RWPE2 (cell line): Measurements from ENCODE around the gene AGK.
A peak's percentile ranks its signal among the peaks of the same experiment; 100 is the strongest.

Experiments used
- ATAC-seq: fragments of 200-7000 bp; cut with Tn5 transposase; 3 replicates; pipeline ENCODE4 v1.9.1; 2021; ENCODE audit warnings: low read depth
- DNase-seq: peaks from one replicate; pipeline ENCODE4 v3.0.0-alpha.2; 2020; ENCODE audit warnings: low spot score
- H3K27ac ChIP-seq: fragments of 450-650 bp; 2 replicates; pipeline ENCODE4 v1.5.1; 2017; ENCODE audit warnings: mild to moderate bottlenecking; ENCODE audit not compliant: poor library complexity, severe bottlenecking
- H3K27me3 ChIP-seq: fragments of 250-450 bp; sonication (Bioruptor Pico); 2 replicates; pipeline ENCODE4 v1.5.1; 2021; ENCODE audit warnings: mild to moderate bottlenecking, moderate library complexity; ENCODE audit not compliant: insufficient read depth, poor library complexity, severe bottlenecking
- H3K36me3 ChIP-seq: fragments of 250-450 bp; sonication (Bioruptor Pico); 2 replicates; pipeline ENCODE4 v1.5.1; 2020; ENCODE audit warnings: low read depth, mild to moderate bottlenecking, moderate library complexity
- H3K4me1 ChIP-seq: fragments of 250-450 bp; sonication (Bioruptor Pico); 2 replicates; pipeline ENCODE4 v1.5.1; 2021; ENCODE audit warnings: mild to moderate bottlenecking, moderate library complexity; ENCODE audit not compliant: insufficient read depth, poor library complexity, severe bottlenecking
- H3K4me3 ChIP-seq: fragments of 250-450 bp; sonication (Bioruptor Pico); 2 replicates; pipeline ENCODE4 v1.5.1; 2021; ENCODE audit warnings: mild to moderate bottlenecking, moderate library complexity; ENCODE audit not compliant: severe bottlenecking
- H3K9me3 ChIP-seq: fragments of 250-450 bp; sonication (Bioruptor Pico); 2 replicates; pipeline ENCODE4 v1.5.1; 2021; ENCODE audit warnings: mild to moderate bottlenecking, moderate library complexity; ENCODE audit not compliant: severe bottlenecking
- CTCF ChIP-seq: fragments of 450-650 bp; IDR thresholded peaks from one replicate; pipeline ENCODE4 v1.5.1; 2017; ENCODE audit warnings: mild to moderate bottlenecking, moderate library complexity; ENCODE audit not compliant: poor library complexity, severe bottlenecking

Gene AGK

GRCh38 chr7:141652691-141653090 is 101.5 kb downstream of the AGK start:
- H3K27me3 ChIP-seq: no peaks in the 10 kb centered on the region
- H3K27ac ChIP-seq: no peak overlapping the region
- DNase-seq: no peak
- no peaks in the 10 kb centered on the region for H3K4me1 ChIP-seq
- H3K4me3 ChIP-seq: no peak overlapping the region
- no peaks in the 10 kb centered on the region for H3K9me3 ChIP-seq
- no peak for ATAC-seq
- TF ChIP-seq CTCF: no peak
- H3K36me3 ChIP-seq: peaks cover 47% of the 10 kb centered on the region

- H3K36me3 ChIP-seq: peaks cover 45% of the 10 kb centered on the region
- DNase-seq: no peak
- no peaks in the 10 kb centered on the region for H3K4me1 ChIP-seq
- ATAC-seq: peak; percentile 70
- H3K27me3 ChIP-seq: no peaks in the 10 kb centered on the region
- peak; percentile 80 for TF ChIP-seq CTCF
- H3K27ac ChIP-seq: no peak overlapping the region
- H3K4me3 ChIP-seq: no peak overlapping the region
- H3K9me3 ChIP-seq: no peaks in the 10 kb centered on the region
Measured at GRCh38 chr7:141654551-141654950, 103.3 kb downstream of the AGK start.

GRCh38 chr7:141659501-141659900 is 108.3 kb downstream of the AGK start:
- H3K36me3 ChIP-seq: peaks cover 28% of the 10 kb centered on the region
- no peak for ATAC-seq
- TF ChIP-seq CTCF: no peak
- DNase-seq: no peak
- no peak overlapping the region for H3K27ac ChIP-seq
- no peaks in the 10 kb centered on the region for H3K9me3 ChIP-seq
- H3K4me3 ChIP-seq: no peak overlapping the region
- no peaks in the 10 kb centered on the region for H3K4me1 ChIP-seq
- H3K27me3 ChIP-seq: no peaks in the 10 kb centered on the region

- H3K27ac ChIP-seq: no peak overlapping the region
- no peak for DNase-seq
- TF ChIP-seq CTCF: no peak
- no peaks in the 10 kb centered on the region for H3K4me1 ChIP-seq
- no peak for ATAC-seq
- H3K4me3 ChIP-seq: no peak overlapping the region
- H3K27me3 ChIP-seq: no peaks in the 10 kb centered on the region
- peaks cover 21% of the 10 kb centered on the region; the same call in 1 of the 2 replicates for H3K36me3 ChIP-seq
- no peaks in the 10 kb centered on the region for H3K9me3 ChIP-seq
Measured at GRCh38 chr7:141660259-141660658, 109.0 kb downstream of the AGK start.

- DNase-seq: no peak
- 0 out of 2 replicates have a peak, but pooled peaks cover 13% of the 10 kb centered on the region for H3K36me3 ChIP-seq
- peak; percentile 17; the same call in 2 of the 3 replicates for ATAC-seq
- H3K27me3 ChIP-seq: no peaks in the 10 kb centered on the region
- no peak overlapping the region for H3K27ac ChIP-seq
- TF ChIP-seq CTCF: no peak
- H3K9me3 ChIP-seq: no peaks in the 10 kb centered on the region
- H3K4me3 ChIP-seq: no peak overlapping the region
- no peaks in the 10 kb centered on the region for H3K4me1 ChIP-seq
Measured at GRCh38 chr7:141663081-141663849, 112.1 kb downstream of the AGK start.
